ENCODE data around the gene FBXO3.
"Not testable (repeated sequence)": the region's sequence is repeated elsewhere in the genome, so short reads cannot be mapped to it uniquely, and the experiment has no call there.

Gene FBXO3

DNA sequence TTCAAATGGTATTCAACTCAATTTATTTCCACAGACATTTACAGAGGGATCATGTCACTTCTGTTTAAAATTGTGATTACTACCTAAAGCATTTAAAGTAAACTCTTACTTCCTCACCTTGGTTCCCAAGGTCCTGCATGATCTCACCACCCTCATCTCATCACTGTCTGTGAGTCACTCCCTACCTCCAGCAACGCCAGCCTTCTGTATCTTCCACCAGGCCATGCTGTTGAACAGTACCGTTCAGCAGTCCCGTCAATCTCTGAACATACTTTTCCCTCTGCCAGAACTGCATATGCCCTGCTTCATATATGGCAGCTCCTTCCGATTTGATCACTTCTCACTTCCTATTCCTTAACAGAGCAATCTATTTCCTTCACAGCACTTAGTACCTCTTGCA lies 2.0 kb downstream of the FBXO3 start:
- FAIRE-seq, result no peak

GRCh38 chr11:33770236-33770635 lies 4.1 kb downstream of the FBXO3 start:
- no peak for FAIRE-seq

DNA sequence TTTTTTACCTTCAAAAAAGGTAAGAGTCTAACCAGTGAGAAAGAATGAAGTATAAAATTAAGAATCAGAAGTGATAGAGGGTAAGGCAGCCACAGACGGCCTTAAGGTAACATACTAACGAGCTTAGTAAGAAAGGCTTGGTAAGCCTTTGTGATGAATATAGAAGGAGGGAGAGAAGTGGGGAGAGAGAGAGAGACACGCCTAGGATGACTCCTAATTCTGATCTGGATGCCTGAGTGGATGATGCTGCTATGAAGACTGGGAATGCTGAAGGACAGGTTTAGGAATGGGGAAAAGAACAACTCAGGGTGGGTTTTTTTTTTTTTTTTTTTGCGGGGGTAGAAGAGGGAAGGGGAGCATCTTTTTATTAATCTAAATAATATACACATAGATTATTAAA lies 4.8 kb downstream of the FBXO3 start:
- FAIRE-seq, result no peak

- no peak for FAIRE-seq
These were observed 6.7 kb downstream of the FBXO3 start for GRCh38 chr11:33767624-33768023.

- FAIRE-seq, result no peak
These were observed 8.2 kb downstream of the FBXO3 start for GRCh38 chr11:33766085-33766484.

DNA sequence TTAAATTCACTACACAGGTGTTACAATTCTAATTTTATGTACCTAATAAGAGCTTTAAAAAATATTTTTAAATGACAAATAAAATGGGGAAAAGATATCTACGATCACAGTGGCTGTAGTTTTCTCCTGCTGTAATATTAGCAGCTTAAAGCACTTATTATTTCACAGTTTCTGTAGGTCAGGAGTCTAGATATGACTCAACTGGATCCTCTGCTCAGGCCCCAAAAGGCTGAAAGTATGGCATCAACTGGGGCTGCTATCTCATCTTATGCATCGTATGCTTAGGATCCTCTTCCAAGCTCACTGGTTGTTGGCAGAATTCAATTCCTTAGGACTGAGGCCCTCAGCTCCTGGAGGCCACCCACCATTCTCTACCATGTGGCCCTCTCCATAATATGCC lies 12.8 kb downstream of the FBXO3 start:
- FAIRE-seq, result no peak

- no peak for FAIRE-seq
These were observed 20.9 kb downstream of the FBXO3 start for GRCh38 chr11:33753304-33753967.

GRCh38 chr11:33751878-33752277 lies 22.4 kb downstream of the FBXO3 start:
- no peak for FAIRE-seq

GRCh38 chr11:33747979-33748378 lies 26.3 kb downstream of the FBXO3 start:
- FAIRE-seq, result no peak

- no peak for FAIRE-seq
These were observed 31.0 kb downstream of the FBXO3 start for GRCh38 chr11:33743291-33743690.

DNA sequence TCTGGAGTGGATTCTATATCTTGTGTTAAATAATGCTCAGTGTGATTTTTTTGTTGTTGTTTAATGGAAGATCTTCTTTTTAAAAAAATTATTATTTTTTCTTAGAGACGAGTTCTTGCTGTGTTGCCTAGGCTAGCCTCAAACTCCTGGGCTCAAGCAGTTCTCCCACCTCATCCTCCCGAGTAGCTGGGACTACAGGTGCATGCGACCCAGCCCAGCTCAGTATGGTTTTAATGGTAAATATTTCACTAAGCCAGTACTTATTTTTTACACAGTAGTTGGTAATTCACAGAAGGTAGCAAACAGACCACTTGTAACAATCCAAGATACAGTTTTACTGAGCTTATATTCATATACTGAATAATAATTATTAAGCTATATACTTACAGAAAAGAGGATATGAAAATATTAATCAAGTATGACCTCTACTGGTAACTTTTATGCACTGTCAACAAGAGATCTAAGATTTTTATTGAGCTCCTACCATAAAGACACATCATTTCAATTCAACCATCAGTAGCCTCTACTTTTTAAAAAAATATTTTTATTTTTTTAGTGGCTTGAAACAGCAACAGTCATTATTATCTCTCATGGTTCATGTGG lies 32.0 kb downstream of the FBXO3 start:
- FAIRE-seq, result peak; percentile 98

DNA sequence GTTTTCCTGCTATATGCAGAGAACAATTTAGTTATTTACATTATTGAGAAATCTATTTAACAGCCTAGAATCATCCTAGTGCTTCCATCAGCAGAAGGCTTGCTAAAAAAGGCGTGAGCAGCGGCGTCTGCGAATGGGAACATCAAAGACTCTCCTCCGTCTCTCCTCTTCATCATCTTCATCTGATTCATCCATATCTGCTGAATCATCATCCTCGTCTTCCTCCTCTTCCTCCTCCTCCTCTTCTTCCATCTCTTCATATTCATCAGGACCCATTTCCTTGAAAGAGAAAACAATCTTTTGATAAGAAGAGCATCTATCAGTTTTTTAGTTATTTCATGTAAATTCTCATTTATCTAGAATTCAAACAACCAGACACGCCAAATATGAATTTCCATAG lies 32.5 kb downstream of the FBXO3 start:
- FAIRE-seq, result no peak

- FAIRE-seq, result no peak
These were observed 36.9 kb downstream of the FBXO3 start for GRCh38 chr11:33737362-33737821.

DNA sequence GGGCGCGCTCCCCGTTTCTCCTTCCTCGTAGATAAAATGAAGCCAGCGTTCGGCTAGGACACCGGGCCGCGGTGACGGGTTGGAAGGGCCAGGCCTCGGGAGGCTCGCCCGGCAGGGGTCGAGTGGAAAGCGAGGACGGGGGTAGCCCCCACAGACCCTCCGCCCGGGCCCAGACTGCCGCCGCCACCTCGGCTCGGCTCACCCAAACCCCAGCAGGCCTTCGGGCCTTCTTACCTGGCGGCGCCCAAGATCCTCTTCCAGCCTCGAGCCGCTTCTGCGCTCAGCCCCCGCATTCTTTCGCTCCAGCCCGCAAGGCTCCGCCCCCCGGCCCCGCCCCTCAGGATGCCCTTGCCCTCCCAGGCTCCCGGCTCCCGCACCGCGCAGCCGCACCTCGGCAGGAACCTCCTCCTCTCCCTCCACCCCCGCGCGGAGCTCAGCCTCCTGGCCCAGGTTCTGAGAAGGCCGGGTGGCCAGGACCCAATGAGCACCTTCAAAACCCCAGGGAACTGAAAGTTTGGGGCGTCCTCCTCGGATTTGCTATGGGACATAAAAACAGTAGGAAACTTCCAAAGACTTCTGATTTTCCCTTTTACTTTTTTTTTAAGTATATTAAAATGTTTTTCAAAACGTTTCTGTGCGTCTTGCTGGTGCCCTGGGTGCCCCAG lies 38.0 kb downstream of the FBXO3 start, which contains the start of gene CD59:
Gene CD59 (minus strand): TSS at position 276 of the 665 bp plus-strand sequence. CDS start 13,978 bp downstream, outside the sequence.
- FAIRE-seq, result no peak

- FAIRE-seq, result no peak
These were observed 38.8 kb downstream of the FBXO3 start for GRCh38 chr11:33735271-33736147.

GRCh38 chr11:33734441-33735270 lies 39.7 kb downstream of the FBXO3 start:
- FAIRE-seq, result no peak

- no peak for FAIRE-seq
These were observed 40.3 kb downstream of the FBXO3 start for GRCh38 chr11:33733980-33734379.

- FAIRE-seq, result no peak
These were observed 42.4 kb downstream of the FBXO3 start for GRCh38 chr11:33731723-33732531.

DNA sequence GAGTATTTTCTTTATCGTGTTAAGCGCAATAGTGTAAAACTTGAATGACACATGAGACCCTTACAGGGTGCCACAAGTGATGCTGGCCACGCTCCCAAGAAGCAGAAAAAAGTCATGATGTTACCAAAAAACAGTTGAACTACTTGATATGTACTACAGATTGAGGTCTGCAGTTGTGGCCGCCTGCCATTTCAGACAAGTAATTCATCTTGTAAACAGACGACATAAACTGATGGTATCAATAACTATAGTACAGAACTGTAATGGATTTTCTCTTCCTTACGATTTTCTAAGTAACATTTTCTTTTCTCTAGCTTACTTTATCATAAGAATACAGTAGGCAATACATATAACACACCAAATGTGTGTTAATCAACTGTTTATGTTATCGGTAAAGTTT lies 43.6 kb downstream of the FBXO3 start:
- FAIRE-seq, result no peak

DNA sequence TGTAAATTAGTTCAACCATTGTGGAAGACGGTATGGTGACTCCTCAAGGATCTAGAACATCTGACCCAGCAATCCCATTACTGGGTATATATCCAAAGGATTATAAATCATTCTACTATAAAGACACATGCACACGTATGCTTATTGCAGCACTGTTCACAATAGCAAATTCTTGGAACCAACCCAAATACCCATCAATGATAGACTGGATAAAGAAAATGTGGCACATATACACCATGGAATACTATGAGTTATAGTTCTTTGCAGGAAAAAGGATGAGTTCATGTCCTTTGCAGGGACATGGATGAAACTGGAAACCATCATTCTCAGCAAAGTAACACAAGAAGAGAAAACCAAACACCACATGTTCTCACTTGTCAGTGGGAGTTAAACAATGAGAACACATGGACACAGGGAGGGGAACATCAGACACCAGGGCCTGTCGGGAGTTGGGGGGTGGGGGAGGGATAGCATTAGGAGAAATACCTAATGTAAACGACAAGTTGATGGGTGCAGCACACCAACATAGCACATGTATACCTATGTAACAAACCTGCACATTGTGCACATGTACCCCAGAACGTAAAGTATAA lies 45.2 kb downstream of the FBXO3 start:
- not testable (repeated sequence) for FAIRE-seq

- FAIRE-seq, result not testable (repeated sequence)
These were observed 46.8 kb downstream of the FBXO3 start for GRCh38 chr11:33727539-33727938.
